Activated CD4-positive, alpha-beta T cell treated with anti-CD3 and anti-CD28 coated beads, Interleukin-2, Interleukin-4, amounts not matched to agents 100 ng/mL and 50 ng/mL, durations not matched to agents 16 hours and 8 hours (primary cell): ENCODE data around the gene CTTNBP2.

Experiments used
- DNase-seq: peaks from one replicate; pipeline ENCODE4 v3.0.0-alpha.2; 2020; ENCODE audit warnings: low spot score

The CTTNBP2 gene

GRCh38 chr7:117825132-117825531, 48.1 kb downstream of the CTTNBP2 start:
- no peak for DNase-seq

GRCh38 chr7:117824592-117824991, 48.6 kb downstream of the CTTNBP2 start:
- no peak for DNase-seq

- no peak for DNase-seq
These were observed 53.7 kb downstream of the CTTNBP2 start for GRCh38 chr7:117819558-117819957.

- no peak for DNase-seq
These were observed 55.0 kb downstream of the CTTNBP2 start for GRCh38 chr7:117818232-117818631.

DNA sequence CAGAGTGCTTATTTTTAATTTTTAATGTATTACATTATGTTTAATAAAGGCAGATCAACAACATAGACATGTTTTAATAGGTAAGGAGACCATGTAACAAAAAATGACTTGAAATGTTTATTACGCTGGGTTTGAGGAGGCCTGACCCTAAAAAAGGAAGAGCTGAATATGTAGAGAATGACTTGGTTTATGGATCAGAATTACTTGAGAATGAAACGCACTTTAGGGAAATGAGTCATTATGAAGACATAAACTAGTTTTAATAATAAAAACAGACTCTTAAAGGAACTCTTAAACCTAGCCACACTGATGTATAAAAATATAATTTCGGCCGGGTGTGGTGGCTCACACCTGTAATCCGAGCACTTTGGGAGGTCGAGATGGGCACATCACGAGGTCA, 56.5 kb downstream of the CTTNBP2 start:
- DNase-seq, result no peak

- DNase-seq, result no peak
These were observed 61.5 kb downstream of the CTTNBP2 start for GRCh38 chr7:117811696-117812095.

DNA sequence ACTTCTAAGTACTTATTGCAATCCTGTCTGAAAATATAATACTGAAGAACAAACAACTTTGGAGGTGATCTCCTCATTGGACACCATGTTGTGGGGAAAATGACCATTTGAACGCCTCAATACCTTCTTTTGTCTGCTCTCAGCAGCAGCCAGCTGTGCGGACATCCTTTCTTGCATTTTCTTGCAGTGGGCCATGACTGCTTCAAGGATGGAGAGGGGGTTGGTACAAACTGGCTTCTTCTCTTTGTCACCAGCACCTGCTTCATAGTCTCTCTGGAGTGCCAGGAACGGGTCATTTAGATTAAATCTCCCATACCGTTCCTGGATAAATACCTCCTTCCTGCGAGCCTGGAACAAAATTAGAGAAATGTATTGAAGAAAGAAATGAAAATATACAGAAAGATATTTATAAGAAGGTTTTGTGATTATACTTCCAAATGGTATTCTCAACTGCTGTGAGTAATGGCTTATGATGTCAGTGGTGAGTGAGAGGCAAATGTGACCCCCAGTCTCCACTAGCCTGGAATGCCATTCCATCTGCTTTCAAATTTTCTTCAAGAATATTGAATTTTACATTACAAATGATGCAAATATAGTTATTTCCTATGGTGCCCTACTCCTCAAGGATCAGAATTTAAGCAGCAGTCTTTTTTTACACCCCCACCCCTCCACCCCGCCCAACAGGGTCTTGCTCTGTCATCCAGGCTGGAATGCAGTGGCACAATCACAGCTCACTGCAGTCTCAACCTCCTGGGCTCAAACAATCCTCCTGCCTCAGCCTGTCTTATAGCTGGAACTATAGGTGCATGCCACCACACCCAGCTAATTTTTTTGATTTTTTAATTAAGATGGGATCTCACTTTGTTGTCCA, 62.4 kb downstream of the CTTNBP2 start:
- DNase-seq, result no peak

DNA sequence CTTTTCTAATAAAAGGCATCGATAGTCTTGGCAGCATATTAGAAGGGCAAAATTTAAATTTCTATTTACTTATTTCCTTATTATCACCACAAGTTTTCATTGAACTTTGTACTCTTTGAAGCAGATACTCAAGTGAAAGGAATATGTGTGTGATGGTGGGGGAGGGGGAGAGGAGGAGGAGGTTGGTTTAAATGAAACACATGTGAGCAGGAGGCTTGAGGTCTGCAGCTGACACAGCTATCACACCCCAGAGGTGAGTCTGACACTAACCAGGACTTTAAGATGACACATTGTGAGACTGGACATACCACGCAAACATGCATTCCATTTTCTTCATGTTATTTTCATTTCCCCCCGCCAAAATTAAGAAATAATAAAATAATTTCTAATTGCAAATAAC, 63.3 kb downstream of the CTTNBP2 start:
- no peak for DNase-seq

DNA sequence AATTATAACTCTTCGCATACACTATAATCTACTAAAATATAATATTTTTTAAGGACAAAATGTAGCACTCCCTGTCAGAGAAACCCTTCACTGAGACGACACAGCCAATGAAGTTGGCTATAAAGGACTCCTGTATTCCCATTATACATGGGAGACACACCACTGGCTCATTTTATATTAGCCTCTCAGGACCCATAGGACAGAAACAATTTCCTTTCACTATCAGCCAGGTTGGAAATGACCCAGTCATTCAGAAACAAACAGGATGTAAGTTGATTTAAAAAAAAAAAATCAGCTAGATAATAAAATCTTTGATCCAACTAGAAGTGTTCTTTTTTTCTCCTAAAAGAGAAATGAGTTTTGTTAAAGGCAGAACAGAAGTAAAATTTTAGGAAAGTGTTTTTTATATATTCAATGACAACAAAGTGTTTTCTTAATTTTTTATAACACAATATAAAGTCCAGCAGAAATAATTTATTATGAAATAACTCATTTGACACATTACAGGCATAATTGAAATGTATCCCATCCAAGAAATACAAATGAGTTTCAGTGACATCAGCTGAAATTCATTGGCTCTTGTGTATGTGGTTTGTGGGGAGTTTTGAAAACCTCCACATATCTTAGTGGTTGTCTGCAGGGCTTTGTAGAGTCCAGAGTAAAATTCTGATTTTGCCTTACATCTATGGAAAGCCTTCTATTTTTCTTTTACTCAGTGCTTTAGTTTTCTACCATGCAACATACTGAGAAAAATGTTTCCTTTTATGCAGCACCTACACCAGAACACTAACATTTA, 64.1 kb downstream of the CTTNBP2 start:
- DNase-seq, result no peak

DNA sequence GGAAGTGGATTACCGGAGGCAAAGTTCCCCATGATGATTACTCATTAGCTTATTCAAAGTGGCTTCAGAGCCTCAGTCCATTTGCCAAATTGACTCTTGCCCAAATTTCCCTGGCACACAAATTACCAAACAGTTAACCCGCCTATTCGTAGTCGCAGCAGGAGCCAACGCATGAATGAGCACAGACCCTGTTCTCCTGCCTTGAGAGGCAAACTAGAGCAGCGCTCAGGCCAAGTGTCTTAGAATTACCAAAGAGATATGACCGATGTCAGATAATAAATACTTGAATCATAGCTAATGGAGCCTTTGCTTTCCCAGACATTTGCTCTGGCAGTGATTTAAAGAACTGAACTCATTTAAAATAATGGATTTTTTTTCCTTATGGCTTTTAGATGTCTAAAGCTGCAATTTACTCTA, 64.9 kb downstream of the CTTNBP2 start:
- DNase-seq, result no peak

DNA sequence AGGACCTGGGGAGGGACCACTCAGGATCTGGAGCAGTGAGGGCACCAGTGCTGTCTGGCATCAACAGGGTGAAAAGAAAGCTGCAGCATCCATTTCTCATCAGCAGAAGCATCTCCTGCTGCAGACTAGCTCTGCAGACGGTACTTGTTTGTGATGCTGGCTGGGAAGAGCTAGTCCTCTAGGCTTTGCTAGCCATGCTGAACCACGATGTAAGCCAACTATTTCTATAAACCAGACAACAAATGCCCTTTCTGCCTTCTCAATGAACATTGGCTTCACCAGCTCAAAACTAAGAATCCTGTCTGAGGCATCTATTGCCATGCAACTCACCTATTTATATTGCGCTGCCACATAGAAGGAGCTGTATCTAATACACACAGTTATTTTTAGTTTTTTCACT, 65.6 kb downstream of the CTTNBP2 start:
- no peak for DNase-seq

DNA sequence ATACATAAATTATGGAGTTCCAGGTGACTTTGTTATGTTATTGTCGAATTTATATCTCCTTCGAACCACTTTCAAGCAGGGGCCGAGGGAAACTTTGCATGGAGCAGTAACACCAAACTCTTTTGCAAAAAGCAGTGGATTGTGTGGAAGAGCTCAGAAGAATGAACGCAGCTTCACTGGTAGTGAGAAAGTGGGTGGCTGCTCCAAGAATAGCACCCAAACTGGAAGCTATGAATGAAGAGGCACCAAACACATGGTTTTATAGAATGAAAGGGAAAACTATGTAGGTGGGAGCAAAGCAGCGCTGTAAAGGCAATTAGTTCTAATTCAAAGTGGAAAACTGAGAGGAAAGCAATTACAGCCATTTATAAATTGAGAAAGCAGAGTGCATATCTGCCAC, 67.2 kb downstream of the CTTNBP2 start:
- DNase-seq, result no peak

GRCh38 chr7:117805241-117805640, 68.0 kb downstream of the CTTNBP2 start:
- DNase-seq, result no peak

- DNase-seq, result no peak
These were observed 69.8 kb downstream of the CTTNBP2 start for GRCh38 chr7:117803476-117803875.

GRCh38 chr7:117802660-117803059, 70.6 kb downstream of the CTTNBP2 start:
- no peak for DNase-seq

DNA sequence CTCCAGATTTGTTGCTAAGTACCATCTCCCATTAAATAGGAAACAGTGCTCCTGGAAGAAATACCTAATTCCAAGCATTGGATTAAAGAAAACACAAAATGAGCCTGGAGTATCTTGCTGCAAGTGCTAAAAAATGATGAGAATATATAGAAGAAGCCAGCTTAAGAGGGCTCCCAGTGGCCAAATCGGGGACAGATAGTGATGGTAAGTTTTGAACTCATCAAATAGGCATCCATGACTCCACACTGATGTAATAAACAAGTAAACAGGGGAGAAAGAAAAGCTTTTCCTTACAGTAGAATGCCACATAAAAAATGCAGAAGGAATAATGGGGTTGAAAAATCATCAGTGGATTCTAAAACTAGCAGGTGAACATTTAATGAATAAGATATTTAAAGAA, 72.4 kb downstream of the CTTNBP2 start:
- no peak for DNase-seq

DNA sequence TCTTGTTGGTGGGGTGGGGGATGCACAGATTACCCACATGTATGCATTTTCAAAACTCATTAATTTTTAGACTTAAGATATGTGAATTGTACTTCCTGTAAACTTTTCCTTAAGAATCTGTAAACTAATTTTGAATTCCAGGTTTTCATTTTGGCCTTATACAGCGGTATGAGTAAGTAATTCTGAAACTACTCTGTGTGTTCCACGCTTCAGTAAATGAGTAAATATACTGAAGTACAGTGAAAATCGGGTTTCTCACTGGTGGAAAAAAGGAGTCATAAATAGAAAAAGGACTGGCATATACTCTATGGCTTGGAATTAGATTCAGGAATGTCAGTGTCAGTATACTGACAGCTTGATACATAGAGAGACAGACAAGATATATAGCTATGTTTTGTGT, 72.8 kb downstream of the CTTNBP2 start:
- no peak for DNase-seq

DNA sequence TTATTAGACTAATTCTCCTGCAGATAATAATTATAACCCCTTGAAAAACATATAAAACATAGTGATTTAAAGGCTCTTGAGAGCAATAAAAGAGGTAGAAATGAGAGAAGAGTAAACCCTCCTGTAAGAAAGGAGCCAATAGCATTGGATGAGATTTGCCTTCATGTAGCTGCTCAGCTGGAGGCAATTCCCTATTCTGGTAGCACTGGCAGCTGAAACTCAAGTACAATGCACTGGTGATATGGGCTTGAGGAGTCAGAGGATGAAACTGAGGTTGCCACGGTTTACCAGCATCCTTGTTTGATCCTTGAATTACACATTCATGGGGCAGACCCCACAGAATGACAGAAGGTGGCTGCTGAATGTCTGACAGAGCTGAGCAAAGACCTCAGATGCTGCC, 76.4 kb downstream of the CTTNBP2 start:
- DNase-seq, result no peak

DNA sequence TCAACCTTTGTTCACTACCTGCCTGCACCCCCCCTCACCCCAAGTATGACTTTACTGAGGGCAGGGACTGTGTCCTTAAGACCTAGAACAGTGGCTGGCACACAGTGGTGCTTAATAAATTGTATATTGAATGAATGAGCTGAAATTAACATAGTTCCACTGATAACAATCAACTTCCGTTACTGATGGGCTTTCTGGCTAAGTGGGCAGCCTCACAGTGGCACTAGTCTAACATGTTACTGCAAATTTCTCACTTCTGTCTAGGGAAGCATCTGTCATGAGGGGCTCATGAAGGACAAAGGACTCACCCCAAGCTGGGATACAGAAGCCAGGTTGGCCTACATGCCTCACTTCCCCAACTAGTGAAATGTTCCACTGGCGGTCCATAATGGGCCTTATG, 79.3 kb downstream of the CTTNBP2 start:
- no peak for DNase-seq

DNA sequence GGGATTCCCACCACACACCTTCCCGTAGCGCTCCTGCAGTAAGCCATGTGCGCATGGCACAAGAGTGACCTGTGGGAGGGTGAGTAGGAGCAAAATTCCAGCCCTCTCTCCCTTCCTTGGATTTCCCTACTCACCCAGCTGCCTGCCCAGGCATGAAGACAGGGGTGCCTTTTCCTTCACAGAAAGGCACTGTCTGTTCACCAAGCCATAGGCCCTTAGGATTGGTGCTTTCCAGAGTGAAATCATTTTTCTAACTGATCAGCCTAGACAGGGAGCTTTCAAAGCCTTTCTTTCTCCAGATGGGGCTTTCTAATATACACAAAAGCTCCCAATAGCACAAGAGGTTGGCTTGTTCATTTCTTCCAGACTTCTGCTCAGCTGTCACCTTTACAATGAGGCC, 79.7 kb downstream of the CTTNBP2 start:
- no peak for DNase-seq

DNA sequence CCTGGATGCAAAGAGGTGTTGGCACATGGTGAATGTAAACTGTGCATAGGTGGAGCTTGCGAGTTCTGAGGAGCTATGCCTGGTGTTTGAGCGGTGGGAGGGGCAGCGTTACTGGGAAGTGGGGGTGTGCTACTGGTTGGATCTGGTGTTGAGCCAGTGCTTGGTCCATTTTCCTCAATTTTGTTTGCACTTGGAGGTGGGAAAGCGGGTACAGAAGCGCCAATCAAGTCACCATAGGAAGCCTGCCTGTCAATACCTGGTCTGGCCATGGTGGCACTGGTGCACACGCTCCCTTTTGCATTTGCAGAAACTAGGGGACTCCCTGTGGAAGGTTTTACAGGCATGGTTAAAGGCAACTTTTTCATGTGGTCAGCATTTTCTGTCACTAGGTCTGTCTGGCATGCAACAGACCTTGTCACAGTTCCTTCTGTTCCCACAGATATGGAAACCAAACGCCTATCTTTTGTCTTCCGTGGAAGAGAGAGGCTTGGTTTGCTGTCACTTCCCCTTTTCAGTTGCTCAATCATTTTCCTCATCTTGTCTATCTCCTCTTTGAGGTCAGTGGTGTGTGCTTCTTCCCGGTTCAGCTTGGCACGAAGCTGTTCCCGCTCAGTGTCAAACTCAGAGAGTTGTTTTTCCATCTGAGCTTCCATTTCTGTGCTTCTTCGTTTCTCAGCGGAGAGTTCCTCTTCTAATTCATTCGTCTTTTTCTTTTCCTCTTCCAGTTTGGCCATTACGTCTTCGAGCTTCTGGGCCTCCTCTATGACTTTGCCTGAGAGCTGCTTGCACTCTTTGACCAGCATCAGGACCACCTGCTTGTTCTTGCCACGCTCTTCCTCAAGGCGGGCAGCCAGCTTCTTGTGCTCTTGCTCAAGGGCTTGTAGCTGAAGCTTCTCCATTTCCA, 81.1 kb downstream of the CTTNBP2 start:
- no peak for DNase-seq

DNA sequence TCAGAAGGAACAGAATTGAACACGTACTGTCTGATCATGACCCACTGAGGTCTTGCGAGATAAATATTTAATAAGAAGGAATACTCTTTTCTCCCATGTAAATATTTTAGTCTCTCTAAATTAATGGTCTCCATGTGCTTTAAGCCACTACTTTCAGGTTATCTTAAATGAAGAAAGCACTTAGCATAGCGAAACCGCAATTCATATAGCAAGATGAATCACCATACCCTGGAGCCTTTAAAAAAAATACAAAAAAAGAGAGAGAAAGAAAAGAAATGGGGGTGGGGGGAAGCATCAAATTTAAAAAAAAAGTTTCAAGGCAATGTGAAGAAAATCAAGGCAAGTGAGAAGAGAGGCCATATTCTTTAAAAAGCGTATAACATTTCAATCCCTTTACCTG, 82.5 kb downstream of the CTTNBP2 start:
- no peak for DNase-seq
